ENCODE data around the gene CD47. TPM values are rescaled to one million over a fixed set of nuclear protein-coding genes. Genes with fewer than 3 reads are reported as not detected.

CD47 gene
- total and polyA plus RNA-seq, 2 donors (not counting 1 experiment from before 2014, with no cell fraction given): 86.4 to 259 TPM

GRCh38 chr3:108124337-108125152, 33.7 kb upstream of the CD47 start:
- Mint-ChIP-seq H3K27me3 (no peaks in the 10 kb centered on the region), H3K4me3 (peak overlapping the region; percentile 92), H3K27ac (peak overlapping the region; percentile 95), H3K9me3 (ENCODE audit: insufficient read depth) (no peaks in the 10 kb centered on the region), H3K4me1 (peaks cover 77% of the 10 kb centered on the region)
- POLR2A ChIA-PET: interaction anchor here (0.6 to 3.0 kb wide), 10 partner anchors 9 to 194 kb away, joined by 3 to 40 read pairs (median 6); partner anchors contain the start of gene CD47
- H4K20me1 ChIP-seq (ENCODE audit: control insufficient read depth, insufficient read depth, low read length, poor library complexity, severe bottlenecking): no peaks in the 10 kb centered on the region
- peak overlapping the region; percentile 92 for H3K9ac ChIP-seq (ENCODE audit: low read length)
- DNase-seq (peak; percentile 94), ATAC-seq (ENCODE audit: low read depth) (peak; percentile 64)
- peaks cover 44% of the 10 kb centered on the region for H3K79me2 ChIP-seq (ENCODE audit: control insufficient read depth, insufficient read depth, low read length)
- no peaks in the 10 kb centered on the region for H3K27me3 ChIP-seq (replicated peaks in 1 of 4; ENCODE audit: control extremely low read depth in 1 of 4, control insufficient read depth in 3 of 4, insufficient read depth in 4 of 4, low read length in 3 of 4)
- H3K9me3 ChIP-seq (ENCODE audit: control extremely low read depth in 1 of 3, control insufficient read depth in 2 of 3, insufficient read depth in 1 of 3, low read length in 2 of 3): no peaks in the 10 kb centered on the region
- TF ChIP-seq EZH2 (IDR thresholded peaks at IDR 0.05; ENCODE audit: borderline replicate concordance, insufficient read depth, low read depth, low read length, poor library complexity, severe bottlenecking) (no peak), CTCF (IDR thresholded peaks at IDR 0.05) (no peak)
- intact Hi-C loops (cut with micrococcal nuclease): loop anchor here (1.0 to 5.0 kb wide), 9 partner anchors 10 to 602 kb away; partner anchors contain the start of genes BBX and IFT57
- CTCF ChIA-PET: interaction anchor here (0.6 to 3.0 kb wide), 5 partner anchors 12 to 186 kb away, joined by 3 to 13 read pairs (median 5); partner anchors contain the start of gene IFT57
- peak overlapping the region; percentile 61 to 94 (median 83) for H3K4me3 ChIP-seq (ENCODE audit: control extremely low read depth in 1 of 5, extremely low read depth in 1 of 5, insufficient read depth in 1 of 5, low read depth in 2 of 5, low read length in 4 of 5)
- H3K4me1 ChIP-seq (ENCODE audit: control insufficient read depth in 2 of 2, insufficient read depth in 2 of 2, low read length in 2 of 2): peaks cover 78 to 82% of the 10 kb centered on the region in 2 donors
- WGBS (ENCODE audit: insufficient coverage): 0% methylated on average over 2 of the region's 10 CpGs
- peak overlapping the region; percentile 22 for H2AFZ ChIP-seq (ENCODE audit: insufficient read depth, low read depth, low read length, poor library complexity, severe bottlenecking)
- H3K4me2 ChIP-seq (replicated peaks; ENCODE audit: low read depth, low read length, poor library complexity, severe bottlenecking): peak overlapping the region; percentile 79
- peak overlapping the region; percentile 97 to 99 for H3K27ac ChIP-seq (ENCODE audit: low read length in 2 of 2)
- H3K36me3 ChIP-seq (replicated peaks in 1 of 2; ENCODE audit: control extremely low read depth in 1 of 2, control insufficient read depth in 1 of 2, extremely low read depth in 1 of 2, insufficient read depth in 2 of 2, low read length in 1 of 2): peaks cover 0 to 10% of the 10 kb centered on the region in 2 experiments
